ENCODE results near the gene PPP1R12B.
"Not testable (repeated sequence)": the region's sequence is repeated elsewhere in the genome, so short reads cannot be mapped to it uniquely, and the experiment has no call there.

Gene PPP1R12B

GRCh38 chr1:202397256-202397655, 48.8 kb downstream of the PPP1R12B start:
- DNase-seq (ENCODE audit: insufficient read length, low spot score) (no peak), FAIRE-seq (no peak)
- no peak for TF ChIP-seq CTCF (IDR thresholded peaks at IDR 0.05; ENCODE audit: insufficient read depth, missing control alignments)

- not testable (repeated sequence) for DNase-seq (ENCODE audit: insufficient read length, low spot score); FAIRE-seq
Measured at GRCh38 chr1:202398439-202398838, 49.9 kb downstream of the PPP1R12B start.

- FAIRE-seq, result peak; percentile 85
- DNase-seq (ENCODE audit: insufficient read length, low spot score), result not testable (repeated sequence)
- TF ChIP-seq CTCF (IDR thresholded peaks at IDR 0.05; ENCODE audit: insufficient read depth, missing control alignments), result peak; percentile 14
Measured at GRCh38 chr1:202401771-202402170, 53.3 kb downstream of the PPP1R12B start.

GRCh38 chr1:202403381-202403780, 54.9 kb downstream of the PPP1R12B start:
- FAIRE-seq, result not testable (repeated sequence)

GRCh38 chr1:202405928-202406327, 57.4 kb downstream of the PPP1R12B start:
- DNase-seq (ENCODE audit: insufficient read length, low spot score) (no peak), FAIRE-seq (no peak)
- no peak for TF ChIP-seq CTCF (IDR thresholded peaks at IDR 0.05; ENCODE audit: insufficient read depth, missing control alignments)

More at GRCh38 chr1:202403381-202403780, 54.9 kb downstream of the PPP1R12B start:
- not testable (repeated sequence) for DNase-seq (ENCODE audit: insufficient read length, low spot score)

GRCh38 chr1:202406896-202407295, 58.4 kb downstream of the PPP1R12B start:
- FAIRE-seq; DNase-seq (ENCODE audit: insufficient read length, low spot score): not testable (repeated sequence)

GRCh38 chr1:202407378-202407777, 58.9 kb downstream of the PPP1R12B start:
- not testable (repeated sequence) for FAIRE-seq; DNase-seq (ENCODE audit: insufficient read length, low spot score)

- DNase-seq (ENCODE audit: insufficient read length, low spot score); FAIRE-seq: not testable (repeated sequence)
Measured at GRCh38 chr1:202410251-202410650, 61.8 kb downstream of the PPP1R12B start.

GRCh38 chr1:202410854-202411357, 62.4 kb downstream of the PPP1R12B start:
- DNase-seq (ENCODE audit: insufficient read length, low spot score); FAIRE-seq: not testable (repeated sequence)

- no peak for TF ChIP-seq CTCF (IDR thresholded peaks at IDR 0.05; ENCODE audit: insufficient read depth, missing control alignments)
- DNase-seq (ENCODE audit: insufficient read length, low spot score) (no peak), FAIRE-seq (no peak)
Measured at GRCh38 chr1:202411422-202411821, 62.9 kb downstream of the PPP1R12B start.

GRCh38 chr1:202412421-202412820, 63.9 kb downstream of the PPP1R12B start:
- FAIRE-seq; DNase-seq (ENCODE audit: insufficient read length, low spot score): not testable (repeated sequence)
